HFF-Myc (cell line): ENCODE data around the gene NPAP1.
"Not testable (repeated sequence)": the region's sequence is repeated elsewhere in the genome, so short reads cannot be mapped to it uniquely, and the experiment has no call there.

Experiments used
- DNase-seq: peaks from one replicate; pipeline ENCODE4 v3.0.0-alpha.2; 2011; ENCODE audit warnings: low read depth; ENCODE audit errors: extremely low read depth
- H3K4me3 ChIP-seq: replicated peaks from 2 replicates; pipeline ENCODE4 v1.5.1; 2011; ENCODE audit warnings: low read depth, mild to moderate bottlenecking, control low read depth, low read length
- TF ChIP-seq, protein P1 (sequence below): IDR thresholded peaks from 2 replicates; pipeline ENCODE4 v1.5.1; 2012; ENCODE audit warnings: mild to moderate bottlenecking, low read depth, low read length, control low read depth; ENCODE audit errors: missing control alignments

The NPAP1 gene

DNA sequence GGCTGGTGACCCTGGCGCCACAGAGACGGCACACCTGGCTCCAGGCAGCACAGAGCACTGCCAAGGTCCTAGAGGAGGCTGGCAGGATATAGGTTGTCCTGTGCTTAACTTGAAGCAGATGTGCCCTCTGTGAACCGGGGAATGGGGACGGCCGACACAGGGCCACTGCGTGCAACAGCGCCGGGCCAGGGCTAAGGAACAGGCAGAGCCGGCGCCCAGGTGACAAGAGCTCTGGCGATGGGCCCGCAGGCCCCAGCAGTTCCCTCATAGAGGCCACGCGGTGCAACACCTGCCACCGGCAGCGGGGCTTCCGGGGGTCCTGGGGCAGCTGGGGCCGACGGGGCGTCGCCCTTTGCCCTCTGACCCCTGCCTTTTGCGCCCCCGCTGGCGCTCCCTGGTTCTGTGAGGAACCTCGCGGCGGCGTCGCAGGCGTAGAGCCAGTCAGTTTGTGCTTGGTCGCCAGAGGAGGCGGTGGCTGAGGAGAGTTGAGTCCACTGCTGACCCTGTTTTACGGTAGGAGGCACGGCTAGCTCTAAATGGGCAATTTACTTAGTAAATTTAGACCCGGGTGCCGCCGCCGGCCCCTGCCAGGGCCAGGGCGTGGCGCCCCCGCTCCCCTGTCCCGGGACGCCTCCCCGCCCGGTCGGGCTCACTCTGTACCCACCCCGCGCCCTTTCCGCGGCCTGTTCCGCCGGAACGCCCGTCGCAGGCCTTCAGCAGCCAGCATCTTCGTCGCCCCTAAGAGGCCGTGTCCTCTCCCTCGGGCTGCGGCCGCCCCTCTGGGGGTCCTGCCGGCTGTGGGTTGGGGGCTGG is at the start of gene NPAP1:
NPAP1 (plus strand) TSS at position 444 of the 813 bp plus-strand sequence; CDS start at position 537, 93 bp downstream.
- no peak within 1 kb of the TSS for H3K4me3 ChIP-seq
- TF ChIP-seq, protein P1, sequence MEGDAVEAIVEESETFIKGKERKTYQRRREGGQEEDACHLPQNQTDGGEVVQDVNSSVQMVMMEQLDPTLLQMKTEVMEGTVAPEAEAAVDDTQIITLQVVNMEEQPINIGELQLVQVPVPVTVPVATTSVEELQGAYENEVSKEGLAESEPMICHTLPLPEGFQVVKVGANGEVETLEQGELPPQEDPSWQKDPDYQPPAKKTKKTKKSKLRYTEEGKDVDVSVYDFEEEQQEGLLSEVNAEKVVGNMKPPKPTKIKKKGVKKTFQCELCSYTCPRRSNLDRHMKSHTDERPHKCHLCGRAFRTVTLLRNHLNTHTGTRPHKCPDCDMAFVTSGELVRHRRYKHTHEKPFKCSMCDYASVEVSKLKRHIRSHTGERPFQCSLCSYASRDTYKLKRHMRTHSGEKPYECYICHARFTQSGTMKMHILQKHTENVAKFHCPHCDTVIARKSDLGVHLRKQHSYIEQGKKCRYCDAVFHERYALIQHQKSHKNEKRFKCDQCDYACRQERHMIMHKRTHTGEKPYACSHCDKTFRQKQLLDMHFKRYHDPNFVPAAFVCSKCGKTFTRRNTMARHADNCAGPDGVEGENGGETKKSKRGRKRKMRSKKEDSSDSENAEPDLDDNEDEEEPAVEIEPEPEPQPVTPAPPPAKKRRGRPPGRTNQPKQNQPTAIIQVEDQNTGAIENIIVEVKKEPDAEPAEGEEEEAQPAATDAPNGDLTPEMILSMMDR, result no peak
- no peak for DNase-seq

- DNase-seq, result no peak
- no peak overlapping the region for H3K4me3 ChIP-seq
- TF ChIP-seq, protein P1, result no peak
Measured at GRCh38 chr15:24627443-24627842, 48.1 kb upstream of the NPAP1 start.

DNA sequence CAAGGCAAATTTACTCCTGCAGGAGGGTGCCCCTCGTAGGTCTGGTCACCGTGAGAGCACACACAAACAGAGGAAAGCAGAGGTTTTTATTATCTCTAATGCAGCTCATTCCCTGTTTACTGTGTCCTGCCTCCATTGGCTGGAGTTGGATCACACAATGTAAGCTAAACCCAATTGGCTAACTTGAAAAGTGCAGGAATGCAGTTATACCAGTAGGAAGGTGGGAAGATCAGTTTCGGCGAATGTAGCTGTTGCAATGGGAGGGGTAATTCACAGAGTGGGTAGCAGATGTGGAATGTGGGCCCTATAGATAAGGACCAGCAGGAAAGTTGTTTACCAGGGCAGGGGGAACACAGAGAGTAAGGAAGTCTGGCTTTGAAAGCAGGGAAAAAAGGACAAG is 42.5 kb upstream of the NPAP1 start:
- DNase-seq, result no peak
- TF ChIP-seq, protein P1, result no peak
- H3K4me3 ChIP-seq, result no peak overlapping the region

GRCh38 chr15:24639412-24639811 is 36.2 kb upstream of the NPAP1 start:
- not testable (repeated sequence) for DNase-seq

GRCh38 chr15:24645627-24646026 is 29.9 kb upstream of the NPAP1 start:
- no peak for DNase-seq
- TF ChIP-seq, protein P1, result no peak
- no peak overlapping the region for H3K4me3 ChIP-seq

More at GRCh38 chr15:24639412-24639811, 36.2 kb upstream of the NPAP1 start:
- not testable (repeated sequence) for H3K4me3 ChIP-seq

- TF ChIP-seq, protein P1, result no peak
- DNase-seq, result no peak
- H3K4me3 ChIP-seq, result no peak overlapping the region
Measured at GRCh38 chr15:24659622-24660021, 16.0 kb upstream of the NPAP1 start.

GRCh38 chr15:24662991-24663390 is 12.6 kb upstream of the NPAP1 start:
- H3K4me3 ChIP-seq, result no peak overlapping the region
- TF ChIP-seq, protein P1, result no peak
- DNase-seq, result no peak
